ENCODE measurements around the gene RFXAP. TPM values are rescaled to one million over a fixed set of nuclear protein-coding genes. Genes with fewer than 3 reads are reported as not detected.
"Not testable (repeated sequence)": the region's sequence is repeated elsewhere in the genome, so short reads cannot be mapped to it uniquely, and the experiment has no call there.

The RFXAP gene
- total RNA-seq, 4 donors from 2014 or later, result 6.0 to 10.7 (median 9.4) TPM

DNA sequence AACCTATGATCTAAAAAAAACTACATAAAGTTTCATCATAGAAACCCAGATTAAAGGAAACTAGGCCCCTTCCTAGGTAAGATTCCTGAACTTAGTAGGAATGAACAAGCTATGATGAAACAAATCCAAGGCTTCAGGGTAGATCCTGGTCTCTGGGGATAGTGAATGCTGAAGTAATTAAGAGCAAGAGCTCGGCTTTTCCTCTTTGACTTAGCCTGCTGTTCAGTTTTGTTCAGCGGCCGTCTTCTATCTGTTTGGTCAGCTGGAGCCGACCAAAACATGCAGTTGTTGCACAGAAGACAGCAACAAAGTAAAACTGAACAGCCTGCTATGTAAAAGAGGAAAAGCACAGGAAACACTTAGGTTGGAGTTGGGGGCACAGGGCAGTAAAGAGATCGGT, 44.1 kb upstream of the RFXAP start:
- no peaks in the 10 kb centered on the region for H3K4me1 ChIP-seq
- no peak for DNase-seq
- TF ChIP-seq, protein P1, sequence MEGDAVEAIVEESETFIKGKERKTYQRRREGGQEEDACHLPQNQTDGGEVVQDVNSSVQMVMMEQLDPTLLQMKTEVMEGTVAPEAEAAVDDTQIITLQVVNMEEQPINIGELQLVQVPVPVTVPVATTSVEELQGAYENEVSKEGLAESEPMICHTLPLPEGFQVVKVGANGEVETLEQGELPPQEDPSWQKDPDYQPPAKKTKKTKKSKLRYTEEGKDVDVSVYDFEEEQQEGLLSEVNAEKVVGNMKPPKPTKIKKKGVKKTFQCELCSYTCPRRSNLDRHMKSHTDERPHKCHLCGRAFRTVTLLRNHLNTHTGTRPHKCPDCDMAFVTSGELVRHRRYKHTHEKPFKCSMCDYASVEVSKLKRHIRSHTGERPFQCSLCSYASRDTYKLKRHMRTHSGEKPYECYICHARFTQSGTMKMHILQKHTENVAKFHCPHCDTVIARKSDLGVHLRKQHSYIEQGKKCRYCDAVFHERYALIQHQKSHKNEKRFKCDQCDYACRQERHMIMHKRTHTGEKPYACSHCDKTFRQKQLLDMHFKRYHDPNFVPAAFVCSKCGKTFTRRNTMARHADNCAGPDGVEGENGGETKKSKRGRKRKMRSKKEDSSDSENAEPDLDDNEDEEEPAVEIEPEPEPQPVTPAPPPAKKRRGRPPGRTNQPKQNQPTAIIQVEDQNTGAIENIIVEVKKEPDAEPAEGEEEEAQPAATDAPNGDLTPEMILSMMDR (IDR thresholded peaks at IDR 0.05), result no peak
- TF ChIP-seq POLR2A (IDR thresholded peaks at IDR 0.05), result no peak
- H3K4me3 ChIP-seq (replicated peaks in 1 of 3), result no peak overlapping the region
- no peaks in the 10 kb centered on the region for H3K27me3 ChIP-seq
- H3K36me3 ChIP-seq, result no peaks in the 10 kb centered on the region
- H3K9me3 ChIP-seq, result no peaks in the 10 kb centered on the region
- no peak overlapping the region for H3K27ac ChIP-seq
- 63 to 64% methylated on average over 5 of the region's 5 CpGs for WGBS, 2 donors
- intact Hi-C loops (cut with DNase I), result no loop called here

DNA sequence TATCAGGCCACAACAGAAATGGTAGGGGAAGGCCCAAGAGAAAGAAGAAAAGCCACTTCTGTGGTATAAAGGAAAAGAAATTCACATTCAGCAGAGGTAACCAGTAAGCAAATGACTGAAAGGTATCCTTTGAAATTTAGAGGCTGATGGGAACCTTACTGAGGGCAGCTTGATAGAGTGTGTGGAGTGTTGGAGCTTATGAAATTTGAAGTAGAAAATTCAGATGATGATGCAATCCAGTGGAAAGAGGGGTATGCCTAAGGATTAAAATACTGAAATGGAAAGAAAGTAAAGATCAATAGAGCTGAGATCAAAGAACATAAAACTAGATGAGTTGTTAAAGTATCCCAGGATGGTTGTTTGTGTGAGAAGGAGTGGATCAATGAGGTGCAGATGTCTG, 42.8 kb upstream of the RFXAP start:
- Histone ChIP-seq H3K36me3 (no peaks in the 10 kb centered on the region), H3K9me3 (no peaks in the 10 kb centered on the region), H3K4me3 (replicated peaks in 1 of 3) (no peak overlapping the region), H3K4me1 (no peaks in the 10 kb centered on the region), H3K27me3 (no peaks in the 10 kb centered on the region), H3K27ac (no peak overlapping the region)
- intact Hi-C loops (cut with DNase I), result no loop called here
- DNase-seq, result no peak
- TF ChIP-seq, protein P1 (IDR thresholded peaks at IDR 0.05), result no peak
- TF ChIP-seq POLR2A (IDR thresholded peaks at IDR 0.05), result no peak

DNA sequence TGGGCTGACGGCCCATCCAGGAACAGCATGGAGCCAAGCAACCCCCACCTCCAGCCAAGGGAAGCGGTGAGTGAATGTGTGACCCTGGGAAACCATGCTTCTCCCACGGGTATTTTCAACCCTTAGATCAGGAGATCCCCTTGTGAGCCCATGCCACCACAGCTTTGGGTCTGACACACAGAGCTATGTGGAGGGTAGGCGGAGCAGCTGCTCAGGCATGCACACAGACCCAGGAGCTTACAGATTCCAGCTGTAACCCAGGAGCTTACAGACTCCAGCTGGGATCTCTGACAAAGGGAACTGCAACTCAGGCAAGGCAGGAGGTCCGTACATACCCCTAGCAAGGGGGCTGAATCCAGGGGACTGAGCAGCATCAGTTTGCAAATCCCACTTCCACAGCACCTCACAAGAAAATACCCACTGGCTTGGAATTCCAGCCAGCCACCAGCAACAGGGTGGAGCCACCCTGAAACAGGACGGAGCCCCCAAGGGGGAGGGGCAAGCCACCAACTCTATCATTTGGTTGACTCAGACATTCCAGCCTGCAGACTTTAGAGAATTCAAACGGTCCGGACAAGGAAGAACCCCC, 40.8 kb upstream of the RFXAP start:
- H3K4me3 ChIP-seq (replicated peaks in 1 of 3), result no peak overlapping the region
- H3K36me3 ChIP-seq, result no peaks in the 10 kb centered on the region
- H3K27me3 ChIP-seq, result no peaks in the 10 kb centered on the region
- 28 to 35% methylated on average over 7 to 8 of the region's 8 CpGs for WGBS, 2 donors
- no peaks in the 10 kb centered on the region for H3K4me1 ChIP-seq
- no peaks in the 10 kb centered on the region for H3K9me3 ChIP-seq
- no peak for TF ChIP-seq POLR2A (IDR thresholded peaks at IDR 0.05)
- TF ChIP-seq, protein P1 (IDR thresholded peaks at IDR 0.05), result no peak
- H3K27ac ChIP-seq, result no peak overlapping the region
- intact Hi-C loops (cut with DNase I), result no loop called here
- no peak for DNase-seq

DNA sequence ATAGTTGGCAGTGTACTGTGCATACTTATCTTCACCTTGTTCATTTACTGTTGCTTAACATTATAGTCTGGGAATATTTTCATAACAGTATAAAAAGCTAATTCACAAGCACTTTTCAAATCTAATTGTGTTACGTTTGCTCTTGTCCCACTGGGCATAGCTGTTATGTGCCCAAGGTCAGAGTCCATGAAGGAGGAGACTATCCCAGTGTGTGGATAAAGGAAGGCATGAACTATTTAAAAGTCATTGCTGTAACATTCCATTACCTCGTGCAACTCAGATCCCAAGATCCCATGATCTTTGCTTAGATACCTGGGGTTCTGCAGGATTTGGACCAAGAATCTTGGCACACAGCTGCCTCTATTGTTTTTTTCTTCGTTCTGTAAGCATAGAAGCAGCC, 35.1 kb upstream of the RFXAP start:
- Histone ChIP-seq H3K27ac (no peak overlapping the region), H3K4me1 (no peaks in the 10 kb centered on the region), H3K9me3 (no peaks in the 10 kb centered on the region), H3K36me3 (no peaks in the 10 kb centered on the region), H3K27me3 (no peaks in the 10 kb centered on the region), H3K4me3 (replicated peaks in 1 of 3) (no peak overlapping the region)
- 68 to 74% methylated on average over 3 of the region's 3 CpGs for WGBS, 2 donors
- intact Hi-C loops (cut with DNase I), result no loop called here
- no peak for DNase-seq
- TF ChIP-seq, protein P1 (IDR thresholded peaks at IDR 0.05), result no peak
- no peak for TF ChIP-seq POLR2A (IDR thresholded peaks at IDR 0.05)

DNA sequence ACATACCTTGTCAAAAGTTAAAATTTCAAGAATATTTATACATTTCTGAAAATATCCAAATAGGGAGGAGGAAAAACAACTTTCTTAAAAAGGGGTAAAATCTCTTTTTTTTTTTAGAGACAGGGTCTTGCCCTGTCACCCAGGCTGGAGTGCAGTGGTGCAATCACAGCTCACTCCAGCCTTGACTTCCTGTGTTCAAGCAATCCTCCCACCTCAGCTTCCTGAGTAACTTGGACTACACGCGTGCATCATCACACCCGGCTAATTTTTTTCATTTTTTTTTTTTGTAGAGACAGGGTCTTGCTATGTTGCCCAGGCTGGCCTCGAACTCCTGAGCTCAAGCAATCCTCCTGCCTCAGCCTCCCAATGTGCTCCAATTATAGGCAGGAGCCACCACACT, 32.8 kb upstream of the RFXAP start:
- H3K4me1 ChIP-seq; H3K4me3 ChIP-seq (replicated peaks in 1 of 3); H3K27me3 ChIP-seq; H3K9me3 ChIP-seq; H3K36me3 ChIP-seq; DNase-seq; intact Hi-C loops (cut with DNase I); H3K27ac ChIP-seq: not testable (repeated sequence)
- WGBS, 2 donors, result 81 to 82% methylated on average over 4 of the region's 4 CpGs

DNA sequence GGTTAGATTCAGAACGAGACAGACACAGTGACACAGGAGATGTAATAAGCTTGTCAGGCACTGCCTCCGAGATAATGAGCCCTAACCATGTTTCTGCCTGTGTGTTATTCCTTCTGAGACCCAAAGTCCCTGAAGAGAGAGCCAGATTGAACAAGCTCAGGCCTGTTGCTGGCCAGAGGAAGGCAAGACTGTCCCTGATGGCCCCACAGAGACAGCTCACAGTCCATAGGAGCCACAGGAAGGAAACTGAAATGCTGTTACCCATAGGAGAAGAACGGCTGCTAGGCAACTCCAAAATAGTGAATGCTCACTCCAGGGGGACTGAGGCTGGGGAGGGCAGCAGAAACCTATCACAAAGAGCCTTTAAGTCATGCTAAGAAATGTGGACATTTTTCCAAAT, 31.8 kb upstream of the RFXAP start:
- no peak overlapping the region for H3K4me3 ChIP-seq (replicated peaks in 1 of 3)
- H3K27ac ChIP-seq, result no peak overlapping the region
- no peaks in the 10 kb centered on the region for H3K4me1 ChIP-seq
- 57 to 68% methylated on average over 3 of the region's 3 CpGs for WGBS, 2 donors
- intact Hi-C loops (cut with DNase I), result no loop called here
- TF ChIP-seq, protein P1 (IDR thresholded peaks at IDR 0.05), result no peak
- no peak for TF ChIP-seq POLR2A (IDR thresholded peaks at IDR 0.05)
- no peaks in the 10 kb centered on the region for H3K36me3 ChIP-seq
- no peak for DNase-seq
- no peaks in the 10 kb centered on the region for H3K9me3 ChIP-seq
- no peaks in the 10 kb centered on the region for H3K27me3 ChIP-seq

Measured in thyroid gland (tissue), 4 donors.